ENCODE measurements around the gene ACAN. TPM values are rescaled to one million over a fixed set of nuclear protein-coding genes. Genes with fewer than 3 reads are reported as not detected.

ACAN gene
- total RNA-seq, 1 experiment from 2014 or later, result 1.4 TPM

DNA sequence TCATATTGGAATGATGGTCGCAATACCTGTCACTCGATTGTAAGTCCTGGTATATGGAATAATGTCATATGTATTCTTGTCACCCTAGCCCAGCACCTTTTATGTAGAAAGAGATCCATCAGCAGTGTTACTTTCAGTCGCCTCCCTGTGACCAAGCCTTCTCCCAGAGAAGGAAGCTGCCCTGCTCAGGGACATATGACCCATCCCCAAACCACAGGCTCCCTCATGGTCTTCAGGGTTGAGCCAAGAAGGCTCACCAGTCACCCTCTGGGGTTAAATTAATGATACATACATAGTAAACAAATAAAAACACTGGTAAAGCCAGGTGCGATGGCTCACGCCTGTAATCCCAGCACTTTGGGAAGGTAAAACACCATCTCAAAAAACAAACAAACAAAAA lies 114.5 kb downstream of the ACAN start:
- no peak for ATAC-seq
- DNase-seq (ENCODE audit: low spot score), result no peak
- ChIA-PET CTCF (interaction anchor here (1.1 kb wide), 1 partner anchor 13 kb away, joined by 4 read pairs; no protein-coding TSS in a partner anchor), POLR2A (no interaction called here)
- no peaks in the 10 kb centered on the region for H3K27me3 Mint-ChIP-seq (ENCODE audit: low read depth)
- no peak for TF ChIP-seq NR1H2 (CRISPR knock-in tag; IDR thresholded peaks at IDR 0.05)
- TF ChIP-seq, protein P1, sequence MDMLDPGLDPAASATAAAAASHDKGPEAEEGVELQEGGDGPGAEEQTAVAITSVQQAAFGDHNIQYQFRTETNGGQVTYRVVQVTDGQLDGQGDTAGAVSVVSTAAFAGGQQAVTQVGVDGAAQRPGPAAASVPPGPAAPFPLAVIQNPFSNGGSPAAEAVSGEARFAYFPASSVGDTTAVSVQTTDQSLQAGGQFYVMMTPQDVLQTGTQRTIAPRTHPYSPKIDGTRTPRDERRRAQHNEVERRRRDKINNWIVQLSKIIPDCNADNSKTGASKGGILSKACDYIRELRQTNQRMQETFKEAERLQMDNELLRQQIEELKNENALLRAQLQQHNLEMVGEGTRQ (CRISPR knock-in tag; IDR thresholded peaks at IDR 0.05), result no peak
- no peak overlapping the region for H3K27ac Mint-ChIP-seq
- H3K4me3 Mint-ChIP-seq, result no peak overlapping the region
- no peaks in the 10 kb centered on the region for H3K36me3 Mint-ChIP-seq
- H3K4me1 Mint-ChIP-seq, result peaks cover 18% of the 10 kb centered on the region
- peaks cover 3% of the 10 kb centered on the region; the same call in 1 of the 2 replicates for H3K9me3 Mint-ChIP-seq

DNA sequence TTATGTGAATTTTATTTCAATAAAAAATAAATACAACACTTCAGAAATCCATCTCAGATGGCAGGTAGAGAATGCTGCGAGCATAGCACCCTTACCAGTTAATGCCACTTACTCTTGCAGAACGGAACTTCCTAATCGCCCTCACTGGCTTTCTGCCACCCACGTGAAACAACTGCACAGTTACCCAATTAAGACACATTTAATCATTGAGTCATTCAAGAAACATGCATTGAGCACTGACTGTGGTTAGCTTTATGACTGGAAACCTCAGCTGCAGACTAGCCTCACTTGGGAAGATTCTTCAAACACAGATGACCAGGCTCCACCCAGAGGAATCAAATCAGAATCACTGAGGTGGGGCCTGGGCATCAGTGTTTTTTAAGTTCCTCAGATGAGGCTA lies 115.5 kb downstream of the ACAN start:
- ChIA-PET CTCF (no interaction called here), POLR2A (no interaction called here)
- Mint-ChIP-seq H3K27me3 (ENCODE audit: low read depth) (no peaks in the 10 kb centered on the region), H3K4me1 (peaks cover 14% of the 10 kb centered on the region), H3K27ac (no peak overlapping the region), H3K36me3 (no peaks in the 10 kb centered on the region), H3K4me3 (no peak overlapping the region), H3K9me3 (peaks cover 3% of the 10 kb centered on the region; the same call in 1 of the 2 replicates)
- no peak for ATAC-seq
- no peak for DNase-seq (ENCODE audit: low spot score)
- no peak for TF ChIP-seq ZNF121 (CRISPR knock-in tag; IDR thresholded peaks at IDR 0.05)
- TF ChIP-seq OVOL2 (CRISPR knock-in tag; IDR thresholded peaks at IDR 0.05; ENCODE audit: borderline replicate concordance), result no peak
- TF ChIP-seq ZNF219 (CRISPR knock-in tag; IDR thresholded peaks at IDR 0.05; ENCODE audit: borderline replicate concordance), result no peak
- no peak for TF ChIP-seq RELA (CRISPR knock-in tag; IDR thresholded peaks at IDR 0.05; ENCODE audit: borderline replicate concordance)
- no peak for TF ChIP-seq IRF2 (CRISPR knock-in tag; IDR thresholded peaks at IDR 0.05; ENCODE audit: borderline replicate concordance, low read depth)
- TF ChIP-seq, protein P2, sequence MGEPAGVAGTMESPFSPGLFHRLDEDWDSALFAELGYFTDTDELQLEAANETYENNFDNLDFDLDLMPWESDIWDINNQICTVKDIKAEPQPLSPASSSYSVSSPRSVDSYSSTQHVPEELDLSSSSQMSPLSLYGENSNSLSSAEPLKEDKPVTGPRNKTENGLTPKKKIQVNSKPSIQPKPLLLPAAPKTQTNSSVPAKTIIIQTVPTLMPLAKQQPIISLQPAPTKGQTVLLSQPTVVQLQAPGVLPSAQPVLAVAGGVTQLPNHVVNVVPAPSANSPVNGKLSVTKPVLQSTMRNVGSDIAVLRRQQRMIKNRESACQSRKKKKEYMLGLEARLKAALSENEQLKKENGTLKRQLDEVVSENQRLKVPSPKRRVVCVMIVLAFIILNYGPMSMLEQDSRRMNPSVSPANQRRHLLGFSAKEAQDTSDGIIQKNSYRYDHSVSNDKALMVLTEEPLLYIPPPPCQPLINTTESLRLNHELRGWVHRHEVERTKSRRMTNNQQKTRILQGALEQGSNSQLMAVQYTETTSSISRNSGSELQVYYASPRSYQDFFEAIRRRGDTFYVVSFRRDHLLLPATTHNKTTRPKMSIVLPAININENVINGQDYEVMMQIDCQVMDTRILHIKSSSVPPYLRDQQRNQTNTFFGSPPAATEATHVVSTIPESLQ (CRISPR knock-in tag; IDR thresholded peaks at IDR 0.05), result no peak
- no peak for TF ChIP-seq ZNF263 (CRISPR knock-in tag; IDR thresholded peaks at IDR 0.05; ENCODE audit: low read depth)
- TF ChIP-seq RORB (CRISPR knock-in tag; IDR thresholded peaks at IDR 0.05), result no peak
- TF ChIP-seq ESRRA (CRISPR knock-in tag; IDR thresholded peaks at IDR 0.05; ENCODE audit: borderline replicate concordance), result no peak
- no peak for TF ChIP-seq TCF7 (CRISPR knock-in tag; IDR thresholded peaks at IDR 0.05; ENCODE audit: low read depth)
- no peak for TF ChIP-seq MXD4 (CRISPR knock-in tag; IDR thresholded peaks at IDR 0.05; ENCODE audit: borderline replicate concordance)
- TF ChIP-seq, protein P3, sequence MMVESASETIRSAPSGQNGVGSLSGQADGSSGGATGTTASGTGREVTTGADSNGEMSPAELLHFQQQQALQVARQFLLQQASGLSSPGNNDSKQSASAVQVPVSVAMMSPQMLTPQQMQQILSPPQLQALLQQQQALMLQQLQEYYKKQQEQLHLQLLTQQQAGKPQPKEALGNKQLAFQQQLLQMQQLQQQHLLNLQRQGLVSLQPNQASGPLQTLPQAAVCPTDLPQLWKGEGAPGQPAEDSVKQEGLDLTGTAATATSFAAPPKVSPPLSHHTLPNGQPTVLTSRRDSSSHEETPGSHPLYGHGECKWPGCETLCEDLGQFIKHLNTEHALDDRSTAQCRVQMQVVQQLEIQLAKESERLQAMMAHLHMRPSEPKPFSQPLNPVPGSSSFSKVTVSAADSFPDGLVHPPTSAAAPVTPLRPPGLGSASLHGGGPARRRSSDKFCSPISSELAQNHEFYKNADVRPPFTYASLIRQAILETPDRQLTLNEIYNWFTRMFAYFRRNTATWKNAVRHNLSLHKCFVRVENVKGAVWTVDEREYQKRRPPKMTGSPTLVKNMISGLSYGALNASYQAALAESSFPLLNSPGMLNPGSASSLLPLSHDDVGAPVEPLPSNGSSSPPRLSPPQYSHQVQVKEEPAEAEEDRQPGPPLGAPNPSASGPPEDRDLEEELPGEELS (CRISPR knock-in tag; IDR thresholded peaks at IDR 0.05), result no peak
- TF ChIP-seq GTF2I (CRISPR knock-in tag; conservative IDR thresholded peaks at IDR 0.05), result no peak
- TF ChIP-seq NR3C1 (CRISPR knock-in tag; conservative IDR thresholded peaks at IDR 0.05; ENCODE audit: low read depth), result no peak
- TF ChIP-seq, protein P4, sequence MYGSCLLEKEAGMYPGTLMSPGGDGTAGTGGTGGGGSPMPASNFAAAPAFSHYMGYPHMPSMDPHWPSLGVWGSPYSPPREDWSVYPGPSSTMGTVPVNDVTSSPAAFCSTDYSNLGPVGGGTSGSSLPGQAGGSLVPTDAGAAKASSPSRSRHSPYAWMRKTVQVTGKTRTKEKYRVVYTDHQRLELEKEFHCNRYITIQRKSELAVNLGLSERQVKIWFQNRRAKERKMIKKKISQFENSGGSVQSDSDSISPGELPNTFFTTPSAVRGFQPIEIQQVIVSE (CRISPR knock-in tag; IDR thresholded peaks at IDR 0.05; ENCODE audit: borderline replicate concordance), result no peak
- TF ChIP-seq, protein P5, sequence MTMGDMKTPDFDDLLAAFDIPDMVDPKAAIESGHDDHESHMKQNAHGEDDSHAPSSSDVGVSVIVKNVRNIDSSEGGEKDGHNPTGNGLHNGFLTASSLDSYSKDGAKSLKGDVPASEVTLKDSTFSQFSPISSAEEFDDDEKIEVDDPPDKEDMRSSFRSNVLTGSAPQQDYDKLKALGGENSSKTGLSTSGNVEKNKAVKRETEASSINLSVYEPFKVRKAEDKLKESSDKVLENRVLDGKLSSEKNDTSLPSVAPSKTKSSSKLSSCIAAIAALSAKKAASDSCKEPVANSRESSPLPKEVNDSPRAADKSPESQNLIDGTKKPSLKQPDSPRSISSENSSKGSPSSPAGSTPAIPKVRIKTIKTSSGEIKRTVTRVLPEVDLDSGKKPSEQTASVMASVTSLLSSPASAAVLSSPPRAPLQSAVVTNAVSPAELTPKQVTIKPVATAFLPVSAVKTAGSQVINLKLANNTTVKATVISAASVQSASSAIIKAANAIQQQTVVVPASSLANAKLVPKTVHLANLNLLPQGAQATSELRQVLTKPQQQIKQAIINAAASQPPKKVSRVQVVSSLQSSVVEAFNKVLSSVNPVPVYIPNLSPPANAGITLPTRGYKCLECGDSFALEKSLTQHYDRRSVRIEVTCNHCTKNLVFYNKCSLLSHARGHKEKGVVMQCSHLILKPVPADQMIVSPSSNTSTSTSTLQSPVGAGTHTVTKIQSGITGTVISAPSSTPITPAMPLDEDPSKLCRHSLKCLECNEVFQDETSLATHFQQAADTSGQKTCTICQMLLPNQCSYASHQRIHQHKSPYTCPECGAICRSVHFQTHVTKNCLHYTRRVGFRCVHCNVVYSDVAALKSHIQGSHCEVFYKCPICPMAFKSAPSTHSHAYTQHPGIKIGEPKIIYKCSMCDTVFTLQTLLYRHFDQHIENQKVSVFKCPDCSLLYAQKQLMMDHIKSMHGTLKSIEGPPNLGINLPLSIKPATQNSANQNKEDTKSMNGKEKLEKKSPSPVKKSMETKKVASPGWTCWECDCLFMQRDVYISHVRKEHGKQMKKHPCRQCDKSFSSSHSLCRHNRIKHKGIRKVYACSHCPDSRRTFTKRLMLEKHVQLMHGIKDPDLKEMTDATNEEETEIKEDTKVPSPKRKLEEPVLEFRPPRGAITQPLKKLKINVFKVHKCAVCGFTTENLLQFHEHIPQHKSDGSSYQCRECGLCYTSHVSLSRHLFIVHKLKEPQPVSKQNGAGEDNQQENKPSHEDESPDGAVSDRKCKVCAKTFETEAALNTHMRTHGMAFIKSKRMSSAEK (CRISPR knock-in tag; IDR thresholded peaks at IDR 0.05; ENCODE audit: borderline replicate concordance), result no peak
- TF ChIP-seq, protein P6, sequence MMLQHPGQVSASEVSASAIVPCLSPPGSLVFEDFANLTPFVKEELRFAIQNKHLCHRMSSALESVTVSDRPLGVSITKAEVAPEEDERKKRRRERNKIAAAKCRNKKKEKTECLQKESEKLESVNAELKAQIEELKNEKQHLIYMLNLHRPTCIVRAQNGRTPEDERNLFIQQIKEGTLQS (CRISPR knock-in tag; conservative IDR thresholded peaks at IDR 0.05), result no peak

Measured in WTC11 (cell line).